Measurements from ENCODE around the gene PABPC1L2B.
"Not testable (repeated sequence)": the region's sequence is repeated elsewhere in the genome, so short reads cannot be mapped to it uniquely, and the experiment has no call there.

- TF ChIP-seq POLR2AphosphoS5, SPI1, TAF1 (IDR thresholded peaks at IDR 0.05; ENCODE audit: low read depth, low read length): not testable (repeated sequence)
Observed at GRCh38 chrX:72980894-72981469, 21.8 kb upstream of the PABPC1L2B start.
